Breast epithelium (tissue), 3 donors: ENCODE data around the gene CORO2B.

Source experiments
- POLR2A ChIP-seq: fragments of 450-650 bp; IDR thresholded peaks from one replicate; pipeline ENCODE4 v1.6.1; 2016; ENCODE audit warnings: antibody characterized with exemption, mild to moderate bottlenecking, moderate library complexity
- POLR2AphosphoS5 ChIP-seq, 3 donors: sonication (generic); formaldehyde crosslinking; IDR thresholded peaks; one replicate each; pipeline ENCODE4 v1.6.1; 2017; ENCODE audit warnings: antibody characterized with exemption in 3 of 3
- TF ChIP-seq, protein P1 (sequence below), 3 donors: fragments of 450-650 bp; IDR thresholded peaks; one replicate each; pipeline ENCODE4 v1.5.1; 2016 to 2017; ENCODE audit warnings: antibody characterized with exemption in 3 of 3, mild to moderate bottlenecking in 3 of 3, moderate library complexity in 3 of 3

DNA sequence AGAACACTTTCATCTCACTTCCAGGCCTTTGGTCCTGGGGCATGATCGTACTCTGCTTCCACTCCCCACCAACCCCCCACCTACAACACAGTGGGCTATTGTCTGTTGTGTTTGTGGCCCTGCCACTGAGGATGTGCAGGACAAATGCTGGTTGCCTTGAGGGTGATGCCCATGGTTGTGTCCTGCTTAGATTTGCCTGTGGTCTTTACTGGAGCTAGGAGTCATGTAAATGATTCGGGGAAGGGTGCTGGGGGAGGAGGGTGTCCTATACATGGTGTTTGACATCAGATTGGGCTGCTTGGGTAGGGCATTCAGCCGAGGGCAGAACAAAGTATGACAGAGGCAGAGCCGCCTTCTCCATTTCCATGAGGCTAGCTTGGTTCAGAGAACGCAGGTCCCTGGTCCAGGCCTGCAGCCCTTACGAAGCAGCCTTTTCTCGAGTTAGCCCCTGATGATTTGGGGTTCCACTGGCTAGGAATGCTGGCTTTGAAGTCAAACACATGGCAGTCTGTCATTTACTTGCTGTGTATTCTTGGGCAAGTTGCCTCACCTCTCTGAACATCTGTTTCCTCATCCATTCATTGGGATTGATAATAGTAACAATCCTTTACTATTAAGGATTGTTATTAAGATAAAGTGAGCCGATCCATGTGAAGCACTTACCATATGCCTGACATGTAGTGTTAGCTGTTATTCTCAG, 6.9 kb downstream of the CORO2B start:
- TF ChIP-seq, protein P1, sequence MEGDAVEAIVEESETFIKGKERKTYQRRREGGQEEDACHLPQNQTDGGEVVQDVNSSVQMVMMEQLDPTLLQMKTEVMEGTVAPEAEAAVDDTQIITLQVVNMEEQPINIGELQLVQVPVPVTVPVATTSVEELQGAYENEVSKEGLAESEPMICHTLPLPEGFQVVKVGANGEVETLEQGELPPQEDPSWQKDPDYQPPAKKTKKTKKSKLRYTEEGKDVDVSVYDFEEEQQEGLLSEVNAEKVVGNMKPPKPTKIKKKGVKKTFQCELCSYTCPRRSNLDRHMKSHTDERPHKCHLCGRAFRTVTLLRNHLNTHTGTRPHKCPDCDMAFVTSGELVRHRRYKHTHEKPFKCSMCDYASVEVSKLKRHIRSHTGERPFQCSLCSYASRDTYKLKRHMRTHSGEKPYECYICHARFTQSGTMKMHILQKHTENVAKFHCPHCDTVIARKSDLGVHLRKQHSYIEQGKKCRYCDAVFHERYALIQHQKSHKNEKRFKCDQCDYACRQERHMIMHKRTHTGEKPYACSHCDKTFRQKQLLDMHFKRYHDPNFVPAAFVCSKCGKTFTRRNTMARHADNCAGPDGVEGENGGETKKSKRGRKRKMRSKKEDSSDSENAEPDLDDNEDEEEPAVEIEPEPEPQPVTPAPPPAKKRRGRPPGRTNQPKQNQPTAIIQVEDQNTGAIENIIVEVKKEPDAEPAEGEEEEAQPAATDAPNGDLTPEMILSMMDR (IDR thresholded peaks at IDR 0.05): no peak
- no peak for TF ChIP-seq POLR2A
- no peak for TF ChIP-seq POLR2AphosphoS5 (IDR thresholded peaks at IDR 0.05)
